ENCODE measurements around the gene SLC1A5. TPM values are rescaled to one million over a fixed set of nuclear protein-coding genes. Genes with fewer than 3 reads are reported as not detected.

SLC1A5 gene
- total RNA-seq, 1 experiment from 2014 or later = 239 TPM

- Mint-ChIP-seq H3K27ac (peak overlapping the region; percentile 89), H3K4me1 (peaks cover 14% of the 10 kb centered on the region)
These were observed 61.8 kb downstream of the SLC1A5 start for GRCh38 chr19:46726551-46726950.

More at GRCh38 chr19:46726551-46726950, 61.8 kb downstream of the SLC1A5 start:
- Mint-ChIP-seq H3K36me3 (peaks cover 57% of the 10 kb centered on the region), H3K9me3 (no peaks in the 10 kb centered on the region), H3K27me3 (ENCODE audit: low read depth) (no peaks in the 10 kb centered on the region; the same call in 1 of the 2 replicates), H3K4me3 (no peak overlapping the region)
- no peak for TF ChIP-seq CDX4 (CRISPR knock-in tag; IDR thresholded peaks at IDR 0.05; ENCODE audit: borderline replicate concordance)
- TF ChIP-seq ZNF232 (CRISPR knock-in tag; IDR thresholded peaks at IDR 0.05) = no peak
- no peak for TF ChIP-seq TEAD4 (CRISPR knock-in tag; IDR thresholded peaks at IDR 0.05)
- TF ChIP-seq IRF1 (CRISPR knock-in tag; IDR thresholded peaks at IDR 0.05) = no peak
- TF ChIP-seq FOXJ3 (CRISPR knock-in tag; IDR thresholded peaks at IDR 0.05; ENCODE audit: borderline replicate concordance) = no peak
- TF ChIP-seq ATF6 (CRISPR knock-in tag; IDR thresholded peaks at IDR 0.05) = no peak
- TF ChIP-seq GRHL2 (CRISPR knock-in tag; IDR thresholded peaks at IDR 0.05; ENCODE audit: insufficient replicate concordance, severe bottlenecking) = no peak
- TF ChIP-seq TCF7 (CRISPR knock-in tag; IDR thresholded peaks at IDR 0.05; ENCODE audit: low read depth) = no peak
- no peak for TF ChIP-seq NR3C1 (CRISPR knock-in tag; conservative IDR thresholded peaks at IDR 0.05; ENCODE audit: low read depth)
- no peak for TF ChIP-seq EMX1 (CRISPR knock-in tag; IDR thresholded peaks at IDR 0.05)
- TF ChIP-seq AR (CRISPR knock-in tag; IDR thresholded peaks at IDR 0.05) = no peak
- no peak for TF ChIP-seq ATF2 (CRISPR knock-in tag; IDR thresholded peaks at IDR 0.05; ENCODE audit: borderline replicate concordance, low read depth)
- ATAC-seq (no peak), DNase-seq (ENCODE audit: low spot score) (no peak)
- CTCF ChIA-PET = no interaction called here
- POLR2A ChIA-PET = no interaction called here
